Stimulated activated CD4-positive, alpha-beta T cell treated with anti-CD3 and anti-CD28 coated beads, TNF-alpha, amount 100 ng/mL, for 1 hour (primary cell): ENCODE results near the gene KRT32.

Experiments
- DNase-seq, 3 donors: peaks; one replicate each; pipeline ENCODE4 v3.0.0-alpha.2; 2020; ENCODE audit warnings: low read depth in 3 of 3, low spot score in 1 of 3

KRT32 gene

DNA sequence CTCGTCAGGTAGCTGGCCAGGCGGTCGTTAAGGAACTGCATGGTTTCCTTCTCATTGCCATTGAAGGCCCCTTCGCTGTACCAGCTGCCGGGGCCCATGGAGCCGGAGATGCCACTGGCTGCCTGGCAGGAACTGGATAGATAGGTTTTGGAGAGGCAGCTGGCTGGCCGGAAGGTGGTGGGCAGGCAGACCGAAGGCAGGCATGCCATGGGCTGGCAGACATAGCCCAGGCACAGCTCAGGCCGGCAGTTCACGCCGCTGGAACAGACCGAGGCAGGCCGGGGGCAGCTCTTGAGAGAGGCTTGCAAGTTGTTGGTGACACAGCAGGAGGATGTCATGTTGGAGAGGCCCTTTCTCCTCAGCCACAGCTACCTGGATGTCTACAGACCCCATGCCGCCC, at the start of gene KRT32:
Gene KRT32, minus strand, starts transcription at position 399 of the 400 bp plus-strand sequence. Its CDS starts 61 bp downstream, at position 338.
- no peak for DNase-seq

DNA sequence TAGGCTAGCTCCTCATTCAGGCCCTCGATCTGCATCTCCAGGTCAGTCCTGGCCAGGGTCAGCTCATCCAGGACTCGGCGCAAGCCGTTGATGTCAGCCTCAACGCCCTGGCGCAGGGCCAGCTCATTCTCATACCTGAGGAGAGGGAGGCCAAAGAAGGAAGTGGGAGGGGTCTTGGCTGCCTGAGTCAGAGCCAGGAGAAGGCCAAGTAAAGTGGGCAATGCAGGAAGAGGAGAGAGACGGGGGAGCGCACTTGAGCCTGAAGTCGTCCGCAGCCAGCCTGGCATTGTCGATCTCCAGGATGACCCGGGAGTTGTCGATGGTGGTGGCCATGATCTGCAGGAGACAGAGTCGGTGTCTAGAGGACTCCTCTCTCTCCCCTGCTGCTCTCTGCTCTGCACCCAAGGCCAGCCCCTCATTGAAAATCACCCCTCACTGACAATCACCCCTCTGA, 49.7 kb upstream of the KRT32 start:
- no peak for DNase-seq

DNA sequence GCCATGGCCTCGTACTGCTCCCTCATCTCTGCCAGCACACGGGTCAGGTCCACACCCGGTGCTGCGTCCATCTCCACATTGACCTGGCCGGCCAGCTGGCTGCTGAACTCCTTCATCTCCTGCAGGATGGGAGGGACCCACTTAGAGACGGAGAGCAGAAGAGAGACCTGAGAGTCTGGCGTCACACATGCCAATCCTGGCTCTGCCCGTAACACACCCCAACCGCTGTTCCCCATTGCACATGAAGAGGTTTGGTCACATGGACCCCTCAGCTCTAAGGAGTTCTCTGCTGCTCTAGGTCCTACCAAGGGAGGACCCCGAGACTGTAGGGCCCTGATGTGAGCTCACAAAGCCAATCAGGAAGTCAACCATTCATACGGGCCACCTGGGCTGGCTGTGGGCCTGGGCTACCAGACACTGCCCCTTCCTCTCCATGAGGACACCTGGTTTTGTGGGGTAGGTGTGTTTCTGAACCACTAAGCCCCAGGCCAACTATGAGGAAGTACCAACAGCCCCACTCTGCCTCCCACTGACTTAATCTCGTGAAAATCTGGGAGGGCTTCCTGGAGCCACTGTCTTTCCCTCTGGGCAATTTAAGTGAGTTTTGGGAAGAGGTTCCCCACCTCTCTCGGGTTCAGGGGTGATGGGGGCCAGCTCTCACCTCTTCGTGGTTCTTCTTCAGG, 49.1 kb upstream of the KRT32 start:
- no peak for DNase-seq

DNA sequence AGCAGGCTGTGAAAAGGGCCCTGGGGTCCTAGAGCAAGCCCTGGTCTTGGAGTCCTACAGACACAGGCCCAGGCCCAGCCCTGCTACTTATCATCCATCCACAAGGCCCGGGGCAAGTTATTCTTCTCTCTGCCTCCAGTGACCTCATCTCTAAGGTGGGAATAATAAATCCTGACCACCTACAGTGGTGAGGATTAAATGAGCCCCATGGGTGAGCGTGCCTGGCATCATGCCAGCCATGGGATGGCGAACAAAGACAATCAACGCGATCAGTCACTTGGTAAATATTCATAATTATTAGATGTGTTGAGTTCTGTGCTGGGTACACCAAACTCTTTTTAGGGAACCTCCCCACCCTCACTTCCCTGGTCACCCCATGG, 46.0 kb upstream of the KRT32 start:
- no peak for DNase-seq

DNA sequence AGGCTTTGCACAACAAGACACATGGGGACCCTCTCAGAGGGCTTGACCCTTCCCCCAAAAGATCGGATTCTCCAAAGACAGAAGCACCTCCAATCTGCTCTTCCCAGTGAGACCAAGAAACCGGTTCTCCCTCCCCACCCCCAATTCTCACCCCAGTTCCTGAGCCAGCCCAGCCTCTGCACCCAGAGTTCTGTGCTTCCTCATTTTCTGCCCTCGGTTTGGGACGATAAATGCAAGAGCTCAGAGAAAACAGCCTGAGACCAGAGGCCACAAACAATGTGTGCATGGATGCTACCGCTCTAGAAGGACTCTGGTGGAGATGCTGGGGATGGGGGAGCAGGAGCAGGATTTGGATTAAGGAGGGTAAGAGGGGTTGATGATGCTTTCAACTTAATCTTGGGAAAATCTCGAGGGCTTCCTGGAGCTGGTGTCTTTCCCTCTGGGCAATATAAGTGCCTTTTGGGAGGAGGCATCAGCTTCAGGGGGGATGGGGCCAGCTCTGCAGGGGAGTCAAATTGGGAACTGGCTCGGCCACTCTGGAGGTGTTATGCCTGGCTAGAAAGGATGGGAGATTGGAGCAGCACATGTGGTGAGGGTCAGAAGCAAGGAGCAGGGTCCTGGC, 45.5 kb upstream of the KRT32 start:
- no peak for DNase-seq

DNA sequence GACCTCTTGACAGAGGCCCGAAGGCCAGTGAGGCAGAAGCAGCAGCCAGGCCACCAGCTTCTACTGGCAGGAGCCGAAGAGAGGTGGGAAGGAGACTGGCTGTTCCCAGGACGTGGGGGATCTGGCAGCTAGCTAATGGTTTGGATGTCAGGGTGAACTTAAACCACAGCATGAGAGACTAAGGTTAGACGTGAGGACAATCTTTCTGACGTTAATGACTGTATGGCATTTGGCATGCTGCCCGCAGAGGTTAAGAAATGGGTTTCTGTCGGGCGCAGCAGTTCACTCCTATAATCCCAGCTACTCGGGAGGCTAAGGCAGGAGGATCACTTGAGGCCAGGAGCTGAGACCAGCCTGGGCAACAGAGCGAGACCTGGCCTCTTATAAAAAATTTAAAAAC, 44.5 kb upstream of the KRT32 start:
- no peak for DNase-seq

DNA sequence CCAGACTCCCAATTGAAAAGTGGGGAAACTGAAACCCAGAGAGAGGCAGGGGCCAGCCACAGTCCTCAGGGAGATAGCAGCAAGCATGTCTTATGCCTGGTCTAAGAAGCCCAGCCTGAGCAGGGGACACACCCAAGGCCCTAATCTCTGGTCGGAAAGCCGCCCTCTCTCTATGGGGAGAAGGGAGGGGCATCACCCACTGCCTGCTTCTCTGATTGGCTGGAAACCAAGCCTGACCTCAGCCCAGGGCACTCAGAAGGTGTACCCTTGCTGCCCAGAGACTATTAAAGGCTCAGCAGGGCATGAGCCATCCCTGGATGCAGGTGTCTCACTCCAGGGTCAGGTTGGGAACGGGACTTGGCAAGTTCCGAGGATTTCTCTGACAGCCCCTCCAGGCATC, 43.9 kb upstream of the KRT32 start:
- DNase-seq, result no peak

DNA sequence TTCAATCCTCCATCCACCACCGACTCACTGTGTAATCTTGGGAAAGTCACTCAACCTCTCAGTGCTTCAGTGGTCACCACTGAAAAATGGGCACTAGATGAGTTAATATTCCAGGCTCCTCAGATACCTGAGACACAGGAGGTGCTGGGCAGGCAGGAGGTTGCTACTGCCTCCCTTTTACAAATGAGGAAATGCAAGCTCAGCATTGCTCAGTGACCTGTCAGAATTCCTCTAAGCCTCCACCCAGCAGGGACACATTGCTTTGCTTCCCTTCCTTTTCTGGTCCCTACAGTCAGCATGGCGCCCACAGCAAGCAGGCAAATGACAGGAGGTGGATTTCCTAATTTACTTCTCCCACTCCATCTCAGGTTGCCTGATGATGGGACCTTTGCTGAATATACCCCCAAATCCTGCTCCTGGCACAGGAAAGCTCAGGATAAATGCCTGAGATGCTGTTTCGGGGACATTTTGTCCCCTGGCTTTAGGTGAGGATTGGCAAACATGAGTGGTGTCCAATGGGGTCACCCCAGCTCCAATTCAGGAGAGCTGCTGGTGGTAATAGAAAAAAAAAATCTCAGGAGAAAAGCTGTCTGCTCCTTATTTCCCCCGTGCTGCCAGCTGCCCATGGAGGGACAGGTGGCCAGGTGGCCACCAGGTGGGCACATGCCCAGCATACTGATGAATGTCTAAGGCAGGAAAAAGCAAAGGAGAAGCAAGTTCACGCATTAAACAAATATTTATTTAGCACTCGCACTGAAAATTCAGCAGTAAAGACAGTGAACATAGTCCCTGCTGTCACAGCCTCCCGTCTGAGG, 43.3 kb upstream of the KRT32 start:
- DNase-seq, result no peak

DNA sequence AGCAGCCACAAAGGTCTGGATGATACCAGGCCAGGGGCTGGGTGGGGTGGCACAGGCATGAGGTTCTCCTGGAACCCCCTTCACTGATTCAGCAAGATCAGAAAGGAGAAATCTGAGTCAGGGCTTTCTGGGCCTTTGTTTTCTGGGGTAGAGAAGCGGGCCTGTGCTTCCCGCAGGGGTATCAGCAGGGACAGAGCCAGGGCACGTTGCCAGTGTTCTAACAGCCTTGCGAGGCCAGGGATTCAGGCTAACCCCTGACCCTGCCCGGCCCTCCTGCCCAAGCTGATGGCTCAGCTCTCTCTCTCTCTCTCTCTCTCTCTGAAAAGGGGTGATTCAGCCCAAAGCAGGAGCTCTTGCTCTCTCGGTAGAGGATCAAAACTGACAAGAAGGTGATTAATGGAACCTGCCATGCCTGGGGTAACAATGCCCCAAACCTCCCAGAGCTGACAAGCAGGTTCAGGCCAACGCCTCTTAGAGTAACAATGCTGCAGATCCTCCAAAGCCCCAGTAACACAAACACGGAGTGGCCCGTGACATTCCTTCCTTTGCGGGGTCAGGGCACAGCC, 40.2 kb upstream of the KRT32 start:
- DNase-seq, result no peak

DNA sequence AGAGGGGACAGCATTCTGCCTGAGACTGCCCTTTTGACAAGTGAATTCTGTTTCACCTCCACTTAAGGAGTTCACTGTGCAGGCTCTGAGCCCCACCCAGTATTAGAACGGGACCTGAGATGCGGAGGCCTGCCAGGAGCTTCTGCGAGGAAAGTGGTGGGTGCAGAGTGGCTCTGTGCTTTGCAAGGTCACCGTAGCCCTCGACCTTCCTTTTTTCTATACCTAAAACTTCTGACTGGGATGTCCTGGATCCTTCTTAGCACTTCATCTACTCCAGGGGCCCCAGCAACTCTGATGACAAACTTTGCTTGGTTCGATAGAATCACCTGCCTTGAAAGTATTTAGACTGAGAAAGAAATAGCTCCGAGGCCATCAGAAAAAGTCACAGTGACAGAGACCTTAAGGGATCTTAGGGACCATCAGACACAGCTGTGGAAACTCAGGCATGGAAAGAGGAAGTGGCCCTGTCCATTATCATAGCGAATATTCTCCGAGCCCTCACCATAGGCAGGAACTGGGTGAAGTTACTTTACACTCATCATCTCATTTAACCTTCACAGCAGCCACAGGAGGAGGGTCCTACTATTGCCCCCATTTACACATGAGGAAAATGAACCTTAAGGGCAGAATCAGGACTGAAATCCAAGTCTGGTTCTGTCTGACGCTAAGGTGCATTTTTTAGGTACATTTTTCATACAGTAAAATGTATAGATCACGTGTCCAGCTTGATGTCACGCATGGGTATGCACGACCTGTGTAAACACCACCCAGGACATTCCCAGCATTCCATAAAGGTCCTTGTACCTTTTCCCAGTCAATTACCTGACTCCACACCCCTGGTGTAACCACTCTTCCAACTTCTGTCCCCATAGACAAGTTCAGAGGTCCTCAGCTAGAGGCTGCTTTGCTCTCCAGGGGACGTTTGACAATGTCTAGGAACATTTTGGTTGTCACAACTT, 38.9 kb upstream of the KRT32 start:
- DNase-seq, result no peak

DNA sequence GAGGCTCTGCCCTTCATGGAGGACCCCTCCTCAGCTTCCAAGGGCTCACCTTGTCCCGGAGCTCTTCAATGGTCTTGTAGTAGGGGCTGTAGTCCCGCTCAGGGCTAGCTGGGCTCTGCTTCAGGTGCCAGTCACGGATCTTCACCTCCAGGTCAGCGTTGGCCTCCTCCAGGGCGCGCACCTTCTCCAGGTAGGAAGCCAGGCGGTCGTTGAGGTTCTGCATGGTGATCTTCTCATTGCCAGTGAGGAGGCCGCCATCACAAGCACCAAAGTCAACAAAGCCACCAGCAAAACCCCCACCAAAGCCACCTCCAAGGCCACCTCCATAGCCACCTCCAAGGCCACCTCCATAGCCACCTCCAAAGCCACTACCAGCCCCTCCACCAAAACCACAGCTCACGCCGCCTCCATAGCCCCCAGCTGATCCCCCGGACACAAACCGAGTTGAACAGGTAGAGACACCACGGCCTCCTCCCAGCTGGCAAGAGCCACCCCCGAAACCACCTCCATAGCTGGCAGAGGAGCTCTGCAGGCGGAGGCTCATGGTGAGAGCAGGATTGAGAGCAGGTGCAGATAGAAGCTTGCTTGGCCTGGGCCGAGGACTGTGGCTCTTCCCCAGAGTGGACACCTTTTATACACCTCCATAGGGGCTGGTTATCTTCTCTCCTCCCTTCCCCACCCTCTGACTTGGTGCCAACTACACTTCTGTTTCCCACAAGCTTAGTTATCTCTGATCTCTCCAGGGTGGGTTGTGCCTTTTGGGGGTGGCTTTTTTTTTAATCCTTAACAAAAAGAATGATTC, 38.0 kb upstream of the KRT32 start, which contains the start of gene KRT13:
Gene KRT13, minus strand, starts transcription at position 606 of the 802 bp plus-strand sequence. Its CDS starts 62 bp downstream, at position 544.
- no peak for DNase-seq

DNA sequence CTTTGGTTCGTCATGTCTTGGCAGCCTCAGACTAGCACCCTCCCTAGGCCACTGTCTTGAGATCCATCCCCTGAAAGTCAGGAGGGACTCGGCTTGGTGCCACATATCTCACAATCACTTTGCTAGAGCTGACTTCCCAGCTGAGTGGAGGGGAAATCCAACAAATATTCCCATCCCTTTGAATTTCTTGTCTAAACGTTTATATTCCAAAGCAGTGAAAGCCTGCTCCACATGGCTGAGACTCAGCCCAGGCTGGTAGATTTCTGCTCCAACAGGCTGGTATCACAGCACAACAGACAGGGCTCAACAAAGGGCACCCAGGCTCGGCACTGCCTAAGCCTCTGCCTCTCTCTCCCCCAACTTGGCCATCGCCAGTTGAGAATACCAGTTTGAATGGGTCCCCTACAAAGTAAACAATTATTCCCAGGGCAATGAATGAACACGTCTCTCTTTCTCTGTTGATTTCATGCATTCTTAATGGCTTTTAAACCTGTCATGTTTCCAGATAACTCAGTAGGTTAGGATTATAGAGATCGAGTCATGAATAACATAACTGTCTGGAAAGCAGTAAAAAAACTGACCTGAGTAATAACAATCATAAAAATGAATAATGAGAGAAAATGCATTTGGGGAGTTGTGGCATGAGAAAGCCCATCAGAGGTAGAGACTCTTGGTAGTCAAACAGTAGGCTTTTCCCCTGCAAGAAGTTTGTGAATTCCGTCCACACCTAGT, 37.2 kb upstream of the KRT32 start:
- no peak for DNase-seq

DNA sequence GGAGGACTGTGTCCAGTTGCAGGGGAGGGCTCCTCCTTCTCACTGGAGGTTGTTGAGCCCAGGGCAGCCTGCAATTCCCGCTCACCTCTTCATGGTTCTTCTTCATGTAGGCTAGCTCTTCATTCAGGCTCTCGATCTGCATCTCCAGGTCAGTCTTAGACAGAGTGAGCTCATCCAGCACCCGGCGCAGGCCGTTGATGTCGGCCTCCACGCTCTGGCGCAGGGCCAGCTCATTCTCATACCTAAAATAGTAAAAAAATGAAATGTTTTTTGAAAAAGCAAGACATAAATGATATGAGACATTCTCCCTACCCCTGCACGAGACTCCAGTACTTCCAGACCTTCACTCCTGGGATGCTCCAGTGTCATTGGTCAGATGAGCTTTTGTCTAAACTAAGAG, 36.0 kb upstream of the KRT32 start:
- no peak for DNase-seq

DNA sequence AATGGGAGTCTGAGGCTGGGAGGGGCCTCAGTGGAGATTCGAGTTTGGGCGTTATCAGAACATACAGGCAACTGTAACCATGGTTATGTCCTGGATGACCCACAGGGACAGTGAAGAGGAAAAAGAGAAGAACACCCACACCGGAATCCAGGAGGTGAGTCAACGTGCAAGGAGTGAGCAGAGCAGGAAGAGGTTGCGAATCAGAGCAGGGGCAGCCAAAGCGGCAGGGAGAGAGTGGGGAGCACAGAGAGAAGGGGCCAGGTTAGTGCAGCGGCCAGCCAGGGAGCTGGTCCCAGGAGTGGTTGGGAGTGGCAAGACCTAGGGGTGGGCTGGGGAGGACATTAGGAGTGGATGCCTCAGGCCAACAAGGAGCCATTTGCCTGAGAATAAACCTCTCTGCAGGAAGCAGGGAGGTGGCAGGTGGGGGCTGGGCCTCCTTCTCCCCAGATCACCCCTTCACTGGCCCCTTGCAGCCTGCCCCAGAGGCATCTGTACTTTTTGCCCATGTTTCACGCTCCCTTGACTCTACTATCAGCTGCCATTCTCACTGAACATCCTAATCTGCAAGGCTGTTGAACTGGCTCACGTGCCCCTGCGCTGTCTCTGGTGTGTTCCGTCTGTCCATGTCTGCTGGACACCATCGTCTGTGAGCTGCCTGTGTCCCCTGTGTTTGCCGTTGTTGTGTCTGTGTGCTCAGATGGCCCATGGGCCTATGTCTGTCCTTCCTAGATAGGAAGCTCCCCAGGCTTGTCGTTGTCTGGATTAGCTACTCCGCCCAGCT, 33.1 kb upstream of the KRT32 start:
- no peak for DNase-seq

DNA sequence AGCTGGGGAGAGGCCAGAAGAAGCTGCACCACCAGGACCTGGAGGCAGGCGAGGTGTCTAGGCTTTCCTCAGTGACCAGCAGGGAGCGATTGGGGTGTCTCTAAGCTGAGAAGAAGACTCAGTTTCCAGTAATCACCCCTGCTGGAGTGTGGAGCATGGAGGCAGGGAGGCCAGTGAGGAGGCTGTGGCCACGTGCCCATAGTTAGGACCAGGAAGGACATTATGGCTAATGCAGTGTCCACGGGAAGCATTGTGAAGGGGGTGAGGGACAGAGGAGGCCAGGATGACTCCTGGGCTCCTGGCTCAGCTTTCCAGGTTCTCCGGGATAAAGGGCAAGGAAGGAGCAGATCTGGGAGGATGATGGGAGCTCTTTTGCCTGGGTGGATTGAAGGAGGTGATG, 32.5 kb upstream of the KRT32 start:
- DNase-seq, result no peak

DNA sequence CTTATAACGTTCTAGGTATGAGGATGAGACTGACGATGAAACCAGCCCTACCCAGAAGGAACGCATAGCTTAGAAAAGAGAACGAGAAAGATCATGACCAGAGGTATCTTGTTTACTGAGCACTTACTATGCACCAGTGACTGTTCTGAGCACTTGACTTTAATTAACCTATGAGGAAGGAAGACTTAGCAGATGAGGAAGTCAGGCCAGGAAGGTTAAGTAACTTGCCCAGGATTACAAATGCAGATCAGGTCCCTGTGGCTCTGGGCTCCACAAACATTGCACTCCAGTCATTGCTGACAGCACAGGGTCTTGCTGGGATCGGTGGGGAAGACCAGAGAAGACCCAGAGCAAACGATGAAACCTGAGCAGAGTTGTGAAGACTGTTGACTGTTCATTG, 31.1 kb upstream of the KRT32 start:
- no peak for DNase-seq

DNA sequence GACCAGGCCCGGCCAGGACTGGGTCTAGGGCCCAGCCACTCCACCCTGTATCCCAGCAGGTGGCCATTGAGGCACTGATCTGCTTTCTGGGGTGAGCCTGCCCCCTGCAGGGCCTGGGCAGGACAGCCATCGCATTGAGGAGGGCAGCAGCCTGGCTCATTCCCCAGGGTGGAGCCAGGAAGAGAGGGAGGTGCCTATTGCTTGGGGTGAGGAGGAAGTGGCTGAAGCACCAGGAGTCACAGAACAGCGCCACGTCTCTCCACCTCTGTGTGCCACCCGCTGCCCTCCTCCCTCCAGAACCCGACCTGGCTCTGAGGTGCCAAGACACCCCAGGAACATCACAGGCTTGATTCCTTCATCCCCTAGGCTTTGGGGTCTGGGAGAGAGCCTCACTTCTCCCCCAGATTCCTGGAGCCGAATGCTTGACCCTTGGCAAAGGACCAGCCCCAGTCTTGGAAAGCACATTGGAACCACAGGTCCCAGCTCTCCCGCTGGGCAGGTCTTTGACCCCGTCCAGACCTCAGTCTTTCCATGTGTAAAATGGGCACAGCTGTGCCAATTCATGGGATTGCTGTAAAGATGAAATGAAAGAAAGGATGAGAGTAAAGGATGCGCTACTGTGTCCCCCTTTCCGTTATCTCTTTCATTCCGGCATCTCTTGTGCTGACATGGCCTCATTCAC, 29.8 kb upstream of the KRT32 start:
- peak in 2 of 3 donors; percentile 16 to 29 for DNase-seq

DNA sequence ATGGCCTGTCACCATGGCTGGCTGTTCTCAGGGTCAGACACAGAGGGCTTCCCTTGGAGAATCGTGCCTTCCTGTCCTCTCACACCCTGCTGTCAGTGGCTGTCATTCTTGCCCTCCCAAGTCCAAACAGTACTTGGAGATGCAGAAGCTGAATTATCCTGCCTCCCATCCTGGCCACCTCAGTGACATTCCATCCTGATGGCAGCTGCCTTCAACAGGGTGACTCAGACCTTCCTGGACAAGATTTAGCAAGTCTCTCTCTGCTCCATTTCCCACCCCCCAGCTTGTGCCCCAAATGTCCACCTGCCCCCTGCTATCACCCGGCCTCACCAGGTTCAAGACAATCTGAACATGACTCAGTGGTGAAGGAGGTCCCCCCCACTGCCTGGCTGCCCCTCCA, 27.3 kb upstream of the KRT32 start:
- no peak for DNase-seq
